ENCODE data around the gene UBA52. TPM values are rescaled to one million over a fixed set of nuclear protein-coding genes. Genes with fewer than 3 reads are reported as not detected.

UBA52 gene
- total RNA-seq, 4 donors from 2014 or later, result 600 to 891 (median 689) TPM

- DNase-seq (ENCODE audit: low spot score) (no peak), ATAC-seq (ENCODE audit: low FRiP score) (peak; percentile 20)
- TF ChIP-seq CTCF (IDR thresholded peaks at IDR 0.05), result no peak
These were observed 34.9 kb downstream of the UBA52 start, which contains the start of gene CRLF1 for GRCh38 chr19:18606281-18607225. Gene CRLF1, minus strand, starts transcription at chr19:18606799. Its CDS starts 143 bp downstream, at chr19:18606656.

- no peak for DNase-seq (ENCODE audit: low spot score)
- TF ChIP-seq CTCF (IDR thresholded peaks at IDR 0.05), result no peak
- ATAC-seq (ENCODE audit: low FRiP score), result no peak
These were observed 35.8 kb downstream of the UBA52 start for GRCh38 chr19:18607226-18608101.

DNA sequence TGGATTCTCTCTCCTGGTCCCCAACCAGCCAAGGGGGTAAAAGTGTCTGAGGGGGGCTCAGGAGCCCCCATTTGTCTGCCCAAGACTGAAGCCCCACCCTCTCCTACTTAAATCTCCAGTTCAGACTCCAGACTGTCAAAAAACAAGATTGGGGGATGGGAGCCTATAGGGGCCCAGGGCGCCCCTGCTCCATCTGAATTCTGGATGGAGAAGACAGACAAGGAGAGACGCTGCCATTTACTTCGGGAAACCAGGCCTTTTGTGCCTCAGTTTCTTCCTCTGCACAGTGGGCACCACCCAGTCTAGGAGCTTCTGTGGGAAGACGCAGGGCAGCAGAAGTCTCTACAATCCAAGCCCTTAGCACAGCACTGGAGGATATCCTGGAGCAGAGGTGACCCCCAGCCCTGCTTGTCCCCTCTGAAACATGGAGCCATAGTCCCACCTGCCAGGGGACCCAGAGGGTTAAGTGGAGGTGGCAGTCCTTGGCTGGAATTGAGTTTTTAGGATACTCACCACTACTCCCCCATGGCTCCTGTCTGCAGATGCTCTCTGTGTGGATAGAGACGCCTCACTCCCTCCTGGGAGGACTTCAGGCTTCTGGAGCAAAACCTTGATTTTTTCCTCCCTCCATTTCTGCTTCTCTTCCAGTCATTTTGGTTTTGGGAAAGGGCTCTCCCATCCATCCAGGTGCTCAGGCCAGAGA is 36.6 kb downstream of the UBA52 start:
- DNase-seq (ENCODE audit: low spot score) (no peak), ATAC-seq (ENCODE audit: low FRiP score) (no peak)
- no peak for TF ChIP-seq CTCF (IDR thresholded peaks at IDR 0.05)

DNA sequence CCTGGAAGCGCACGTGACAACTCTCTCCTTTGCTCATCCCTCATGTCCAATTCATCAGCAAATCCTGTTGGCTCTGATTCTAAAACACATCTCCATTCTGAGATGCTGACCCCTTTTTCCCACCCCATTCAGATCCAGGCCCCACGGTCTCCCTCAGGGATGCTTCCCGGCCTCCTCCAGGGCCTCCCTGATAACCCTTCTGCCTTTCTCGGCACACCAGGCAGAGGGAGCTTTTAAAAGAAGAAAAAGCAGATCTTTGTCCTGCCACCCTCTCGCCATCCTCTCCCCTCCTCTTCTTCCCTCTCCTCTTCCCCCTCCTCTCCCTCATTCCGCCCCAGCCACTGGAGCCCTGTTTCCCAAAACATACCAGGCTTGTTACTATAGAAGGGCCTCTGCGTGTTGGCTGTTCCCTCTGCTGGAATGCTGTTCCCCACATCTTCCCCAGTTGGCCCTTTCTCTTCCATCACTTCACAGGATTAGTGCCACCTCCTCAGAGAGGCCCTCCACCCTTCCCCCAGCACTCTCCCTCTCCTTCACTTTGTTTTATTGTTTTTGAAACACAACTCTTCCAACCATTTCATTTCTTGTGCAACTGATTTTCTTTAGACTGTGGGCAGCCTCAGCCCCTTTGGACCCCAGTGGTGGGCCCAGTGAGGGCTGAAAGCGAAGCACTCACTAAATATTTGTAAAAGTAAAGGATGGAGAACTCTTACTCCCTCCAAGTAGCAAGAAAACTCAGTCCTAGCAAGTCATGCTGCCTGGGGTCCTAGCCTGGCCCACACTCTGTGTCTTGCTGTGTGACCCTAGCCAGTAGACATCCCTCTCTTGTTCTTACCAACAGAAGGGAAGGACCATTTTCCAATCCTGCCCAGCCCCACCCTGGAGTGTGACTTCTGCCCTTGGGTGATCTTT is 37.4 kb downstream of the UBA52 start:
- DNase-seq (ENCODE audit: low spot score) (no peak), ATAC-seq (ENCODE audit: low FRiP score) (no peak)
- TF ChIP-seq CTCF (IDR thresholded peaks at IDR 0.05), result no peak

GRCh38 chr19:18609717-18610051 is 38.0 kb downstream of the UBA52 start:
- DNase-seq (ENCODE audit: low spot score) (no peak), ATAC-seq (ENCODE audit: low FRiP score) (no peak)
- no peak for TF ChIP-seq CTCF (IDR thresholded peaks at IDR 0.05)

GRCh38 chr19:18610245-18610555 is 38.5 kb downstream of the UBA52 start:
- no peak for TF ChIP-seq CTCF (IDR thresholded peaks at IDR 0.05)
- ATAC-seq (ENCODE audit: low FRiP score), result no peak
- DNase-seq (ENCODE audit: low spot score), result no peak
